Ishikawa (cell line): ENCODE results near the gene AKAP6.

Source experiments
- CEBPB ChIP-seq: IDR thresholded peaks from 2 replicates; pipeline ENCODE4 v1.6.1; 2012
- FOXM1 ChIP-seq: IDR thresholded peaks from 2 replicates; pipeline ENCODE4 v1.6.1; 2012; ENCODE audit warnings: low read depth, borderline replicate concordance
- MAX ChIP-seq: IDR thresholded peaks from 2 replicates; pipeline ENCODE4 v1.6.1; 2012
- RAD21 ChIP-seq: IDR thresholded peaks from 2 replicates; pipeline ENCODE4 v1.6.1; 2012; ENCODE audit warnings: low read depth
- TAF1 ChIP-seq: IDR thresholded peaks from 2 replicates; pipeline ENCODE4 v1.6.1; 2012; ENCODE audit warnings: low read depth, mild to moderate bottlenecking
- TCF12 ChIP-seq: IDR thresholded peaks from 2 replicates; pipeline ENCODE4 v1.6.1; 2012; ENCODE audit warnings: low read depth
- YY1 ChIP-seq: IDR thresholded peaks from 2 replicates; pipeline ENCODE4 v1.6.1; 2012; ENCODE audit warnings: low read depth

GRCh38 chr14:32594766-32595165 is 265.7 kb downstream of the AKAP6 start:
- TF ChIP-seq TAF1 (no peak), TCF12 (no peak), MAX (no peak), FOXM1 (no peak), YY1 (no peak), RAD21 (no peak), CEBPB (no peak)
